Stimulated activated CD8-positive, alpha-beta memory T cell treated with anti-CD3 and anti-CD28 coated beads, Interleukin-4, amount 100 ng/mL, for 24 hours (primary cell): ENCODE measurements around the gene RAD51B.
"Not testable (repeated sequence)": the region's sequence is repeated elsewhere in the genome, so short reads cannot be mapped to it uniquely, and the experiment has no call there.

Experiments used
- DNase-seq: peaks from one replicate; pipeline ENCODE4 v3.0.0-alpha.2; 2020; ENCODE audit warnings: low read depth

Gene RAD51B

DNA sequence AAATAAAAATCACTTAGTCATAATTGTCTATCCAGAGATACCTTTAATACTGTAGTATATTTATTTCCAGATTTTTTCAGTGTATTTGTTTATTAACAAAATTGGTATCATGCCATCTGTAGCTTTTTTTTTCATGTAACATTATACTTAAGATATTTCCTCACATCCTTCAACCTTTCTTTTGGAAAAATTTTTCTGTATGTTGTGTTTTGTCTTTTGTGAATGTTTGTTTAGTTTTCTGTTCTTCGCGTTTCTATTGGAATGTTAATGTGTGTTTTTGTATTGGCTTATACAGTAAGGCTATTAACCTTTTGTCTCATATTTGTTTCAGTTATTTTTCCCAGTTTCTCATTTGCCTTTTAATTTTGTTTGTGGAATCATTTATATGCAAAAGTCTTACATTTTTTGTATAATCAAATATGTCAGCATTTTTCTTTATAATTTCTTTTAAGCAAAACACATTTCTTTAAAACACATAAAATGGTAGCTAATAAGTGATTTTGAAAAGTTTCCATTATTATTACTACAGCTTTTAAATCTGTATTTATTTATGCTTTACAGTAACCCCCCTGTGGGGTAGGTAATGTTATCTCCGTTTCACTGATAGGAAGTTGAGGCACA, 433.7 kb downstream of the RAD51B start:
- no peak for DNase-seq

DNA sequence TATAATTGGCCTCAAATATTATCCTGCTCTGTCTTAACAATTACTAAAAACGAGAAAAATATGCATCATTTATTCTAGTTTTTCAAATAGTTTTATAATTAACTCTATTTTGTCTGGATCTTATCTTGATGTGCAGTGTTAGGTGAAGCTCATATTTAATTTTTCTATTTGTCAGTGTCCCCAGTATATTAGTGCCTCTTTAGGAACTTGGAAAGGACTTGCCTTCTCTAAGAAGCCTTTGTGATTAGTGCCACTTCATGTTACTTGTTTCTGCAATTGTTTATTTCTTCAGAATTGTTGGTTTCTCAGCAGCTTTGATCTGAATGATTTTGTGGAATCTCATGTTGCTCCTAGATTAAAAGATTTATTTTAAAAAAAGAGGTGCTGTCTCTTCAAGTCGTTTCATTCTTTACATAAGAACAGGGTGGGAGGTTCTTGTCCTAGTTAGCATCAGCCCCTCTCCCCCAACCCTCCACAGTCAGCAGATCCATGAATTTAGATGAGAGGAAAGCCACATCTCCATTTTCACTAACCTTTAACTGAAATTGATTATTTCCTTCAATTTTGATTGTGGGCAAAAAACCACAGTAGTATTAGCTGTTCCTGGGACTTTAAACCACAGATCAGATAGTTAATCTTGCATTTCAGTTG, 434.4 kb downstream of the RAD51B start:
- DNase-seq, result no peak

- DNase-seq, result no peak
Observed at GRCh38 chr14:68254669-68255527, 435.3 kb downstream of the RAD51B start.

GRCh38 chr14:68255693-68256178, 436.2 kb downstream of the RAD51B start:
- DNase-seq, result no peak

- no peak for DNase-seq
Observed at GRCh38 chr14:68257969-68258368, 438.4 kb downstream of the RAD51B start.

- DNase-seq, result not testable (repeated sequence)
Observed at GRCh38 chr14:68258995-68259394, 439.4 kb downstream of the RAD51B start.

GRCh38 chr14:68260121-68260520, 440.5 kb downstream of the RAD51B start:
- DNase-seq, result no peak

- no peak for DNase-seq
Observed at GRCh38 chr14:68261092-68261842, 441.7 kb downstream of the RAD51B start.

DNA sequence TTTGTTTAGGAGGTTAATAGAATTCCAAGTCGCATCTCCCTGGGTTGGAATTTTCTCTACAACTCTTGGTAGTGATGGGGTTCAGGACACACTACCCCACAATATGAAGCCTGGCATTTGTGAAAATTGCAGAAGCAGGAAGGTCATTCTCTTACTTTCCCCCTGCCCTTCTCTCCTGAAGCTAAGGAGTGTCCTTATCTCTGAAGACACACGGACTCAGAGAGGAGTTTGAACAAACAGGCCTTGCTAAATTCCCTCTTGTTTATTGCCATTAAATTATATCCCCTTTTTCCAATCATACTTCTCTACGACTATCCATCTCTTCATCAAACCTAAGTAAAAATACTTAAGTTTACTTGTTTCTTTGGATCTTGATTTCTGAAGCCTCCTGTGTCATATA, 443.0 kb downstream of the RAD51B start:
- no peak for DNase-seq

DNA sequence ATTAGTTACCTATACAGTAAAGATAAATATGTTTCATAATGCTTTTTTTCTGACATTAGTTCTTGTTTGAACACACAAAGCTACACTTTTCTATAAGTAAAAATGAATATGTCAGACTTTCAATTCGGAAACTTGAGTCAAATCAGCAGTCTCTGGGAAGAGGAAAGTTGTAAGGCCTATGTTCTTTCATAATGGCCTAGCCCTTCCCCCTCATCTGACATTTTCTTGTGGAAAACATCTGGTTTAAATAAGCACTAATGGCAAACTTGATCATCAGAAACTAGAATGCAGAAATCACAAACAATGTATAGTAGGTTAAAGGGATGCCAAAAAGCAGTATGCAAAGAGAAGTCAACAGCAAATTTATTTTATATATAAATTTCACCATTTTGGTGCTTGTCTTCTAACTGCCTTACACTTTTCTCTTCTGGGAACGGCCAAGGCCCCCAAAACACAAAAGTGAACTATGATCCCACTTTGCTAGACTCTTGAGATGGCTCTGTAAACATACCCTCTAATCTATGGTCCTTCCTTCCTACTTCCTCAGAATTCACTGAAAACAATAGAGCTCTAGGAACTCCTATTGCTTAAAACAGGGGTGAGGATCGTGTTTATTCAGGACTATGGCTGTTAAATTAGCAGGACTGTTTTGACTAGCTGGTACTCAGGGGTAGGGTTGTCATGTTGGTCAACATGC, 444.1 kb downstream of the RAD51B start:
- DNase-seq, result no peak

DNA sequence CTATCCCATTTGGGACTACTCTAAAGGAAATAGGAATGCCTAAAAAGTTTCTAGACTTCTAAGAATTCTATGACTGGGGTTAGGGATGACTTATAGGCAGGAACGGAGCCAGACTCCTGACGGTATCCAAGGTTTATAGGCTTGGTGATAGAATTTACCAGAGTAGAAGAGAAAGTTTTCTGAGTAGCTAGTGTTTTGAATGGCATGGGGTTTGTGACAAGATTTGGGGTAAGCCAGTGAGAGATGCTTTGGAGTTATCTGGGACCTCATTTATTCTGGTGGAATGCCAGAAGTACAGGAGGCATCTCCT, 444.6 kb downstream of the RAD51B start:
- DNase-seq, result no peak

DNA sequence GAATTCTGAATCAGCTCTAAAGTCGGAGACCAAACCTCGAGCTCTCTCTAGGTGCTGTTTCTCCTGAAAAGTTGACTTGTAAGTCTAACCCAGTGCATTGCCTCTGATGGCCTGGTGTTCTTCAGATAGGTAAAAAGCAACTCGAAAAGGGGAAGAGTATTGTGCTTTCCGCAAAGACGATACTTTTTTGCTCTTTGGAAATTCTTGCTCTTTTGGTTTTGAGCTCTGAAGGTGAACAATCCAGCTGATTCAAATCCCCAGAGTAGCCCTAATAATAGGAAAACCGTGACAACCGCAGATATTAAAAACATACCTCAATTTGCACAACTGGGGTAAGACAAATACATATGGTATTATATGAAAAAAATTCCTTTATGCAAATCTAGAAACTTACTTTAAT, 447.4 kb downstream of the RAD51B start:
- DNase-seq, result no peak

- DNase-seq, result no peak
Observed at GRCh38 chr14:68268197-68268596, 448.6 kb downstream of the RAD51B start.

- DNase-seq, result no peak
Observed at GRCh38 chr14:68268719-68269118, 449.1 kb downstream of the RAD51B start.

DNA sequence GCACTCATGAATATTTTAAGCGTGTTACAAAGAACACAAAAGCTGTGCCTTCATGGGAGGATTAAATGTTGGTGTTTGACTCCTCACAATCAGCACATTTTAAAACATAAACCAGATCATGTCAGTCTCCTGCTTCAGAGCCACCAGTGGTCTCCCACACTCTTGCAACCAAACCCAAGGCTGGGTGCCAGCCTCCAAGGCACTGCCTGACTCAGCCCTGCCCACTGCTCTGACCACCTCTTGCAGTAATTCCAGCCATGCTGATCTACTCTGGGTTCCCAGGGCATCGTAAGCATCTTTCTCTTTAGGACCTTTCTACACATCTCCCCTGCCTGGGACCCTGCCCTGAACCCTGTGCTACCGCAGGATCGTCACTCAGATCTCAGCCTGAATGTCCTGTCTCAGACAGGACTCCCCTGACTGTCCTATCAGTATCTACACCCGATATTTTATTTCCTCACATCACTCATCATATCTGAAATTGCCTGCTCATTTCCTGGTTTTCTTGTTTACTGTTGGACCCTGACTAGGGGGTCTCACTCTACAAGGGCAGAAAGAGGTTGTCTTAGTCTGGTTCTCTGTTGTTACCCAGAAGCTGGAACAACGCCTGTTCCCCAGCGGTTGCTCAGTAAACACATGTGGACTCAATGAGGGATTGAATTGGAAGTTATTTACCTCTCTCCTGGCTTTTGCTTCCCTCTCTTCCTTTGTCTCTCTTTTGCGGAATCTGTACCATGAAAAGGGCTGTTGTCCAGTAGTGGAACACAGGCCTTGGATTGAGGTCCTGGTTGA, 449.8 kb downstream of the RAD51B start:
- no peak for DNase-seq

DNA sequence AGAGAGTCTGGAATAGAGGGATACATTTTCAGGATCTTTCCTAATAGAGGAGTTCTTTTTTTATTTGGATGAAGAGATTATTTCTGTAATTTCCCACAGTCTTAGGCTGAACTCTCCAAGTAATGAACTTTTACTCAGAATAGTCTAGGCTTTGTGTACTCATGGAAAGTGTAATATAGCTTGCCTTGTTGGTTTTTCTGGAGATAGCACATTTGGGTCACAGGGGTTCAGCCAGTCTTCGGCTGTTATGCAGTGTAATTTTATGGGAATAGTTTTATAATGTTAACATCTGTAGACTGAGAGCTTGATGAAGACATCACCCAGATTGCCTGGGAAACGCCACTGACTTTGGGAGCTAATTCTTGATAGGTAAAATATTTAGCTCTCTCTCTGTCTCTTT, 450.8 kb downstream of the RAD51B start:
- no peak for DNase-seq

DNA sequence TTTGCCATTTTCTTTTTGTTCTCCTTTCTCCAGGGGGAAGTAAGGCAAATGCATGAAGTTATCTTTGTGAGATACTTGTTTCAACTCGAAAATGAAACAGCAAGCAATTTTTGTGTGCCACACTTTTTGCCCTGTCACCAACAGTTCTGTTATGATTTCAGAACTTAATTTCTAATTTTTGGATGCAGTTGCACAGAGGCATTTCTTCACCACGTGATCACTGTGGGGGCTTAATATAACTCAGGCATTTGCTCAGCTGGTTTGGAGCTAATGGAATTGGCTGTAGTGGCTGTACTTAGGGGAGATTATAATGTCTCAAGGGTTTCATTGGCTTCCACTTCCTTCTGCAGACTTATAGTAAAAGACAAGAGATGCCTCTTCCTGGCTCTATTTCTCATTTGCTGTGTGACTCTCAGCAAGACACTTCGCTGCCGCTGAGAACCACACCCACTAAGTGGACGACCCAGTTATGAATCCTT, 452.4 kb downstream of the RAD51B start:
- DNase-seq, result no peak

DNA sequence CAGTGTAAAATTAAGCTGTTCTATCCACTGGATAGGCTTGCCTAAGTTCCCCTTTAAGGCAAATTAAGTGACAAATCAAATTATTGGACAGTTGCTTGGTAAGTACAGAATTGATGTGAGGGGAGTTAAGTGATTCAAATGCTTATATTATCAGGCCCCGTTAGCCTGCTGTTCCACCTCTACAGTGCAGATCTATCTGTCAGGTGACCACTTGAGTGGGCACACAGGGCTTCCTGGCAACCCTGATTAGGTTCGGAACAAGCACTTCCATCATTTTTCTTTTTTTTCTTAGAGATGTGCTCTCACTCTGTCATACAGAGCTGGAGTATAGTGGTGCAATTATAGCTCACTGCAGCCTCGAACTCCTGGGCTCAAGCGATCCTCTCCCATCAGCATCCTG, 453.8 kb downstream of the RAD51B start:
- no peak for DNase-seq

GRCh38 chr14:68274725-68275124, 455.1 kb downstream of the RAD51B start:
- DNase-seq, result no peak

GRCh38 chr14:68278576-68279436, 459.2 kb downstream of the RAD51B start:
- no peak for DNase-seq
